AG04450 (cell line): ENCODE data around the gene GLTPD2. TPM values are rescaled to one million over a fixed set of nuclear protein-coding genes. Genes with fewer than 3 reads are reported as not detected.

Source experiments
- CTCF ChIA-PET: fragments of 300-600, 350-600 bp; formaldehyde crosslinking; extraction: SDS; loops from one replicate; lab custom pipeline; 2022; ENCODE audit warnings: antibody characterized with exemption, inconsistent platforms; lab: Charles Lee
- POLR2A ChIA-PET: fragments of 350-600 bp; formaldehyde crosslinking; extraction: SDS; loops from one replicate; lab custom pipeline; 2021; ENCODE audit warnings: antibody characterized with exemption, inconsistent platforms; lab: Yijun Ruan, JAX
- DNase-seq: peaks from one replicate; pipeline ENCODE4 v3.0.0-alpha.2; 2011; ENCODE audit warnings: low read depth, low spot score
- H3K27ac ChIP-seq: one replicate; pipeline ENCODE4 v1.5.1; 2012; ENCODE audit warnings: low read depth, low read length, control low read depth
- H3K27me3 ChIP-seq: one replicate; pipeline ENCODE4 v1.6.0; 2012; ENCODE audit warnings: low read length; ENCODE audit not compliant: control insufficient read depth, insufficient read depth
- H3K4me3 ChIP-seq: 2 replicates; pipeline ENCODE4 v1.5.1; 2011; ENCODE audit warnings: mild to moderate bottlenecking, low read depth, low read length, control low read depth
- H3K9me3 ChIP-seq: 2 replicates; pipeline ENCODE4 v1.5.1; 2012; ENCODE audit warnings: low read length; ENCODE audit not compliant: control insufficient read depth, insufficient read depth
- CTCF ChIP-seq: IDR thresholded peaks from 2 replicates; pipeline ENCODE4 v1.5.1; 2011; ENCODE audit warnings: low read depth, low read length, control low read depth, inconsistent platforms
- polyA plus RNA-seq: library from polyadenylated mRNA; depleted of rRNA; stranded (reverse); fragments of >200 nt; gene quantifications from 2 replicates; pipeline ENCODE4 v1.2.3, GENCODE V29; 2011

The GLTPD2 gene
- polyA plus RNA-seq, 1 experiment = not detected

GRCh38 chr17:4753392-4753791 lies 35.4 kb upstream of the GLTPD2 start:
- TF ChIP-seq CTCF = no peak
- no peaks in the 10 kb centered on the region for H3K9me3 ChIP-seq
- no peak overlapping the region for H3K27ac ChIP-seq
- H3K27me3 ChIP-seq = peaks cover 35% of the 10 kb centered on the region
- ChIA-PET CTCF (no interaction called here), POLR2A (no interaction called here)
- no peak for DNase-seq
- H3K4me3 ChIP-seq = no peak overlapping the region

- no peak for TF ChIP-seq CTCF
- POLR2A ChIA-PET = no interaction called here
- no peak overlapping the region for H3K27ac ChIP-seq
- H3K27me3 ChIP-seq = peaks cover 22% of the 10 kb centered on the region
- DNase-seq = no peak
- no peaks in the 10 kb centered on the region for H3K9me3 ChIP-seq
- CTCF ChIA-PET = no interaction called here
- no peak overlapping the region for H3K4me3 ChIP-seq
Observed at GRCh38 chr17:4759776-4760236, 29.0 kb upstream of the GLTPD2 start.

- DNase-seq = no peak
- POLR2A ChIA-PET = no interaction called here
- no peak for TF ChIP-seq CTCF
- Histone ChIP-seq H3K4me3 (no peak overlapping the region), H3K27ac (no peak overlapping the region), H3K9me3 (no peaks in the 10 kb centered on the region), H3K27me3 (peaks cover 10% of the 10 kb centered on the region)
- CTCF ChIA-PET = no interaction called here
Observed at GRCh38 chr17:4764595-4764994, 24.2 kb upstream of the GLTPD2 start.

GRCh38 chr17:4766201-4766600 lies 22.6 kb upstream of the GLTPD2 start:
- no peak for TF ChIP-seq CTCF
- ChIA-PET POLR2A (no interaction called here), CTCF (no interaction called here)
- no peak for DNase-seq
- Histone ChIP-seq H3K9me3 (no peaks in the 10 kb centered on the region), H3K27ac (no peak overlapping the region), H3K4me3 (no peak overlapping the region), H3K27me3 (peaks cover 14% of the 10 kb centered on the region)

GRCh38 chr17:4766723-4767122 lies 22.0 kb upstream of the GLTPD2 start:
- ChIA-PET POLR2A (no interaction called here), CTCF (no interaction called here)
- no peak for DNase-seq
- TF ChIP-seq CTCF = no peak
- Histone ChIP-seq H3K4me3 (no peak overlapping the region), H3K9me3 (no peaks in the 10 kb centered on the region), H3K27ac (no peak overlapping the region), H3K27me3 (peaks cover 17% of the 10 kb centered on the region)
